Activated CD8-positive, alpha-beta memory T cell treated with anti-CD3 and anti-CD28 coated beads, Interleukin-2, amount 50 U/mL, for 1 hour (primary cell): ENCODE results near the gene PI16.

ENCODE experiments used
- DNase-seq: peaks from one replicate; pipeline ENCODE4 v3.0.0-alpha.2; 2020; ENCODE audit errors: extremely low read depth

The PI16 gene

DNA sequence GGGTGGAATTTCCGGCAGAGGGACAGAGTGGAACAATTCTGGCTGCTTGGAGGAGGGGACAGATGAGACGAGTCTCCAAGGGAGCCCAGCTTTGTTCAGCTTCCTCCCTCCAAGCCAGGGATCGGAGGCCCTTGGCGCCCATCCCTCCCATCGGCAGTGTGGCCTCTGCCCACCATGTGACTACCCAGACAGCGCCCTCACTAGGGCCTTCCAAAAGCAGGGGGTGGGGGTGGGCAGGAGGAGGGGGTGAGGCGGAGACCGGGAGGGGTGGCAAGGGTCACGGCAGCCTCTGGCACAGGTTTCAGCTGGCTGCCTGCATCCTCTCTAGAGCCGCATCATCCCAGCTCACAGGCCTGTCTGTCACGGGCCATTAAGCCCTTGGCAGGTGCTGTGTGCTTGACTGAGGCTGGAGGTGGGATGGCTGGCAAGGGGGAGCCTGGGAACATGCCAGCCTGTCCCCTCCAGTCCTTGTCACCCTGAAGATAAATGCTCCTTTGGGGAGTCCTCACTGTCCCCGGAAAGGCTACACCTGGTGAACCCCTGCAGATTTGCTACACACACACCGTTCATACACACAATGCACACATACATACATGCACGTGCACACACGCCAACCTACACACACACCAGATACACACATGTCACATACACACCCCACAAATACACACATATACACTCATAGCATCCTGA is 44.7 kb downstream of the PI16 start:
- DNase-seq = no peak

DNA sequence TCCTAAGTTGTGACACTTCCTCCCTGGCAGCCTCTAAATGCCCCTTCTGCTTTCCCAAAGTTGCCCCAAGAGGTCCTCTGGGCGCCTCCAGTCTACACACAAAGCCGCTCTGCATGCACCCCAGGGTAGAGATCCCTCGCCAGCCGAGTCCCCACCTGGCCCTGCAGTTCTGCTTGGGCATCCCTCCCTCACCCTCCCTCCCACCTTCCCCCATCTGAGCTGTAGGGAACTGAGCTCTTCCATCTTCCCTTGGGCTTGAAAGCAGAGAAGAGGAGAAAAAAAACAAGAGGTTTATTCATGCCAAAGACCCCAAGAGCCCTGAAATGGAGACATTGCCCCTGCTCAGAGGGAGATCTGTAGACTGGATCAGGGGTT is 45.2 kb downstream of the PI16 start:
- no peak for DNase-seq

DNA sequence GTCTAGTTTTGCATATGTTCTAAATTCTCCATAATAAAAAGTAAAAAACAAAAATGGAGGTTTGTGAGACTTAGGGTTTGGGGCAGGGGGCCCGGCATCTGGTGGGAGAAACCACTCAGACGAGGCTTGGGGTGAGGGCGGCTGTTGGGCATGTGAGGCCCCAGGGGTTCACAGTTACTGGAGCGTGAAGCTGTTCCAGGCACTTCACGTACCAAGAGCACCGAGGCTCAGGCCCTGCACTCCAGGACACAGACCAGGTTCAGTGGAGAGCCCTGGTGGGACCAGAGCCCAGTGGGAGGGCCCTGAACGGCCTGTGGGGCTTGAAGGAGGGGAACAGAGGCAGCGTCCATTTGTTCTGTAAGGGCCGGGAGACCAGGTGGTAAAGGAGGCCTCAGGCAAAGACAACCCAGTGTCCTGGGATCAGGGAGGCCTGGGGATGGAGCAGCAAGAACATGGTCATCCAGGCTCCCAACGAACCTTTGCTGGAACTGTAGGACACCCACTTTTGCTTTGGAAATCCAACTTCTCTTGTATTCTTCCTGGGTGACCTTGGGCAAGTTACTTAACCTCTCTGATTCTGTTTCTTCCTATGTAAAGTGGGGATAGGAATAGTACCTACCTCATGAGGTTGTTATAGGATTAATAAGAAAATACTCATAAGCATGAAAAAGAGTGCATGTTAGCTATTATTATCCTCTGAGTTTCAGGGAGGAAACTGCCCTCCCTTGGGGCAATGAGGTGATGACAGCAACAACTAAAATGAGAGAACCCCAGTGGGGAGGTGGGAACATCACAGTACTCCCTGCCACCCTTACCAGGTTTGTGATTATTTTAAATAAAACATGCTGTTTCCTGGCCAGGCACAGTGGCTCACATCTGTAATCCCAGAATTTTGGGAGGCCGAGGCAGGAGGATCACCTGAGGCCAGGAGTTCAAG is 49.8 kb downstream of the PI16 start:
- DNase-seq = no peak

DNA sequence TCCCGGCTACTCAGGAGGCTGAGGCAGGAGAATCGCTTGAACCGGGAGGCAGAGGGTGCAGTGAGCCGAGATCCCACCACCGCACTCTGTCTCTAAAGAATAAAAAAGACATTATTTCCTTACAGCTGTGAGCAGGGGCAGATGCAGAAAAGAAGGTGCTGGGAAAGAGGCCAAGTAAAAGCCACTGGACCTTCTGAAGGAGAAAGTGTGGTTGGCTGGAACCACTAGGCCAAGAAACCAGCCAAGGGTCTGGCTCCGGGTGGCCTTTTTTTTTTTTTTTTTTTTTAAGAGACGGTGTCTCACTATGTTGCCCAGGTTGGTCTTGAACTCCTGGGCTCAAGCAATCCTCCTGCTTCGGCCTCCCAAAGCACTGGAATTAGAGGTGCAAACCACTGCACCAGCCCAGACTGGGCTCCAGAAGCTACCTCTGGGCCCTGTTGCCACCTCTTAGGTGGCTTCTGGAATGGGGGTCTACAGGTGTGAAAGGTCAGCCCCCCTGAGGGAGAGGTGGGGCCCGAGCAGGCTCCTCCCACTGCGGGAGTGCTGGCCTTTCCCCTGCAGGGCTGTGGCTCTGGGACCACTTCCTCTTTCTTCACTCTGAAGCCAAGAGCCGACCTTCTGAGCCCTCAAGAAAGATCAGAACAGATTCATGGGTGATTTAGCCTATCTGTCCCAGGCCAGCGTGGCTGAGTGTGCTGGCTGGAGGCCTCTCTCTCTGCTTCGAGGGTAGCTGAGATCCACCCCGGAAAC is 50.7 kb downstream of the PI16 start, which contains the start of gene FGD2:
FGD2 (plus strand) TSS at position 595 of the 750 bp plus-strand sequence. CDS start 163 bp downstream, outside the sequence.
- no peak for DNase-seq

- no peak for DNase-seq
Observed at GRCh38 chr6:37005827-37006567, 51.5 kb downstream of the PI16 start.

- DNase-seq = no peak
Observed at GRCh38 chr6:37006793-37007339, 52.3 kb downstream of the PI16 start.

GRCh38 chr6:37007340-37008043 is 53.0 kb downstream of the PI16 start:
- DNase-seq = no peak

DNA sequence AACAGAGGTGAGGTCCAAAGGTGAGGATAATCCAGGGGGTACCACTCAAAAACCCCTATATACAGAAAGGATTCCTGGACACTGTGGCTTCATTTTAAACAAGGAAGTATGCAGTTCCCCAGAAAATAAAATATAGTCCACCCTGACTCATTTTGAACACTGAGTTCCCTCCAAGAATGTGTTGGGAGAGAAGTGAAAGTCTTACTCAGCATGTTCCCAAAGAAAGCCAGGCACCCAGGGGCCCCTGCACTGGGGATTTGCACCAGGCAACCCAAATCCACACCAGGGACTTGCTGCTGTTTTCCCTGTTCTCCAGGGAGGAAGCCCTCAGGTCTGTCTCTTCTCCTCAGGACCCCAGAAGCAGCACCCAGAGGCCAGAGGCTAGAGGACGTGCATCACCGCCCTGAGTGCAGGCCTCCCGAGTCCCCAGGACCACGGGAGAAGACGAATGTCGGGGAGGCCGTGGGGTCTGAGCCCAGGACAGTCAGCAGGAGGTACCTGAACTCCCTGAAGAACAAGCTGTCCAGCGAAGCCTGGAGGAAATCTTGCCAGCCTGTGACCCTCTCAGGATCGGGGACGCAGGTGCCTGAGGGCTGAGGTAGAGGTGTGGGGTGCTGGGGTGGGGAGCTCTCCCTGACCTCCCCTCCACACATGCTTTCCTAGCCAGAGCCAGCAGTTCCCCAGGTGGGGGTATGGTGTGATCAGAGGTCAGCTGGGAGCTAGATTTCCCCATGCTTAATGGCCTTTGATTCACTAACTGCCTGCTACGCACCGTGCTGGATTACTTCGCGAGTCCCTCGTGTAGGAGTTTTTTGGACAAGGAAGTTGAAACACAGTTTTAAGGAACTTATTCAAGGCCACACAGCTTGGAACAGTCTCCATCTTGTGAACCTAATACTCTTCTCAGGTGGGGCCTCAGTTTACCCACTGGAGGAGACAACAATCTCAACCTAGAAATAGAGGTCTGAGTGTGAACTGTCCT is 54.2 kb downstream of the PI16 start:
- no peak for DNase-seq

DNA sequence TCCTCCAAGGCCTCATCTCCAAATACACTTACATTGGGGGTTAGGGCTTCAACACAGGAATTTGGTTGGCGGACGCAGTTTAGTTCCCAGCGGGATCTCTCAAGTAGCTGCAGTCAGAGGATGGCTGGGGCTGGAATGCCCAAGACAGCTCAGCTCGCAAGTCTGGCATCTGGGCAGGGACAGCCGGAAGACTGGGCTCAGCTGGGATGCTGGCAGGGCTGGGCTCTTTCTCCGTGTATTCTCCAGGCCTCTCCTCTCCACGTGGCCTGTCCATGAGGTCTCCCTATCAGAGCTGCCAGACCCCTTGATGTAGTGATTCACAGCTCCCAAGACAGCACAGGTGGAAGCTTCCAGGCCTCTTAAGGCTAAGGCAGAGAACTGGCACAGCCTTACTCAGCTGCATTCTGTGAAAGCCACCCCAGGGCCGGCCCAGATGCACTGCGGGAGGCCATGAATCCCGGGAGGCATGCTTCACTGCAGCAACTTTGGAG is 55.9 kb downstream of the PI16 start:
- DNase-seq = no peak

GRCh38 chr6:37011656-37012378 is 57.3 kb downstream of the PI16 start:
- DNase-seq = no peak

DNA sequence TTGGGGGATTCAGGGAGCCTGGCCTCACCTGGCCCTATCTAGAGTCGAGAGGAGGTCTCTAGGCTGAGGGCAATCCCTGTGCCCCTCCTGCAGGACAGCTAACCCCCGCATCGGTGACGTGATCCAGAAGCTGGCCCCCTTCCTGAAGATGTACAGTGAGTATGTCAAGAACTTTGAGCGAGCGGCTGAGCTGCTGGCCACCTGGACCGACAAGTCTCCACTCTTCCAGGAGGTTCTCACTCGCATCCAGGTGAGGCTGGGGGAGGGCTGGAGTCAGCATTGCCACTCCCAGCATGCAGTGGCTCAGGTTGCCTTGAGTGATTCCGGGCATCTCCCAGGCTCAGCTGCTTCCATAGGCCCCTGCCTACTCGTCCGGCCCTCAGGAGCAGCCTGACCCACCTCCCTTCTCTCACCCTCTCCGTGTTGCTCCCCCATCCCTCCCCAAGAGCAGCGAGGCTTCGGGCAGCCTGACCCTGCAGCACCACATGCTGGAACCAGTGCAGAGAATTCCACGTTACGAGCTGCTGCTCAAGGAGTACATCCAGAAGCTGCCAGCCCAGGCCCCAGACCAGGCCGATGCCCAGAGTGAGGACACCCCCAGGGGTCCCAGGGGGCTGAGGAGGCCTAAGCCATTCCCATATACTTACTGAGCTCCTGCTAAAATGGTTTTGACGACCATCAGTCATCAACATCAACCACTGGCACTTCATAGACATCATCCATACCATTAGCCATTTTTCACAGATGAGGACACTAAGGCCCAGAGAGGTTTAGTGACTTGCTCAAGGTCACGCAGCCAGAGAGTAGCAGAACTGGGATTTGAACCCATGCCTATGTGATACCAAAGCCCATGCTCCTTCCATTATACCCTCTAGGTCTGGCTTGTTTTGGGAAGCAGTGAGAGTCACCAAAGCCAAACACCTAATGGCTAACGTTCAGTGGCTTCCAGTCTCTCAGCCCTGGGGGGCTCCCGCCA is 59.3 kb downstream of the PI16 start:
- DNase-seq = no peak
